NOMO-1 treated with DMSO at 0.1 percent for 48 hours (cell line): ENCODE data around the gene TKTL2.
"Not testable (repeated sequence)": the region's sequence is repeated elsewhere in the genome, so short reads cannot be mapped to it uniquely, and the experiment has no call there.

Experiments used
- DNase-seq: peaks from one replicate; lab custom pipeline; 2025; ENCODE audit not compliant: unreplicated experiment; lab: John Stamatoyannopoulos, UW

The TKTL2 gene

GRCh38 chr4:163447481-163447880, 26.1 kb downstream of the TKTL2 start:
- no peak for DNase-seq

- DNase-seq = not testable (repeated sequence)
Observed at GRCh38 chr4:163447023-163447422, 26.5 kb downstream of the TKTL2 start.

- DNase-seq = no peak
Observed at GRCh38 chr4:163440040-163440439, 33.5 kb downstream of the TKTL2 start.
